ENCODE data around the gene SPOCK1.

DNA sequence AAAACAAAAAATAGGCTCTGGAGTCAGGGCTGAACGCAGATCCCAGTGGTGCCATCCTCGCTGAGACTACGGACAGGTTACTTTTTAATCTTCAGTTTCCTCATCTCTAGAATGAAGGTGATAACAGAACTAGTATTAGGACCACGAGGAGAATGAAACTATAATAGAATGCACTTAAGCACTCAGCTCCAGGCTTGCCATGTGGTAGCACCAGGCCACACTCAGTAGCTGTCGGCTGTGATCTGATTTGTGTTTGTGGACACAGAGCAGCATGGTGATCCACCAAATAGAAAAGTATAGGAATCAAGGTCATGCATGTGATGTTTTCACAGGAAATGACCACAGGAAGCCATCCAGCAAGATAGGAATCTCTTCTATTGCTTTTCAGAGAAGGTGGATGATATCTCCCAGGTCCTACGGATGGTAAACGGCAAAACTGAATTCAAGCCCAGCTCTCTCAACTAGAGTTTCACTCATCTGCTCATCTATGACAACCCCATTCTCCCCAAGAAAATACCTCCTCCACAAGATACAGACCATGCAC is 498.0 kb downstream of the SPOCK1 start:
- TF ChIP-seq POLR2AphosphoS5 (IDR thresholded peaks at IDR 0.05) (no peak), POLR2A (IDR thresholded peaks at IDR 0.05) (no peak), EP300 (IDR thresholded peaks at IDR 0.05; ENCODE audit: low read depth) (no peak)
- TF ChIP-seq, protein P1, sequence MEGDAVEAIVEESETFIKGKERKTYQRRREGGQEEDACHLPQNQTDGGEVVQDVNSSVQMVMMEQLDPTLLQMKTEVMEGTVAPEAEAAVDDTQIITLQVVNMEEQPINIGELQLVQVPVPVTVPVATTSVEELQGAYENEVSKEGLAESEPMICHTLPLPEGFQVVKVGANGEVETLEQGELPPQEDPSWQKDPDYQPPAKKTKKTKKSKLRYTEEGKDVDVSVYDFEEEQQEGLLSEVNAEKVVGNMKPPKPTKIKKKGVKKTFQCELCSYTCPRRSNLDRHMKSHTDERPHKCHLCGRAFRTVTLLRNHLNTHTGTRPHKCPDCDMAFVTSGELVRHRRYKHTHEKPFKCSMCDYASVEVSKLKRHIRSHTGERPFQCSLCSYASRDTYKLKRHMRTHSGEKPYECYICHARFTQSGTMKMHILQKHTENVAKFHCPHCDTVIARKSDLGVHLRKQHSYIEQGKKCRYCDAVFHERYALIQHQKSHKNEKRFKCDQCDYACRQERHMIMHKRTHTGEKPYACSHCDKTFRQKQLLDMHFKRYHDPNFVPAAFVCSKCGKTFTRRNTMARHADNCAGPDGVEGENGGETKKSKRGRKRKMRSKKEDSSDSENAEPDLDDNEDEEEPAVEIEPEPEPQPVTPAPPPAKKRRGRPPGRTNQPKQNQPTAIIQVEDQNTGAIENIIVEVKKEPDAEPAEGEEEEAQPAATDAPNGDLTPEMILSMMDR (IDR thresholded peaks at IDR 0.05), result no peak

Measured in transverse colon (tissue), 4 donors.